Left lung (tissue), 10 donors: ENCODE measurements around the gene FSTL5. TPM values are rescaled to one million over a fixed set of nuclear protein-coding genes. Genes with fewer than 3 reads are reported as not detected.

Experiments used
- ATAC-seq: fragments of 200-7000 bp; cut with Tn5 transposase; one replicate; pipeline ENCODE4 v1.9.1; 2020; ENCODE audit warnings: moderate library complexity
- DNase-seq, 4 donors: peaks; one replicate each; pipeline ENCODE4 v3.0.0-alpha.2; 2013 to 2020
- H3K27ac ChIP-seq, 2 donors: fragments of 200-600 bp; sonication (generic) in 1 of 2; one replicate each; pipeline versions ENCODE4 v1.5.0 to v1.8.0; 2020 to 2021
- H3K27me3 ChIP-seq, 2 donors: fragments of 200-600 bp; sonication (generic) in 1 of 2; one replicate each; pipeline versions ENCODE4 v1.5.0 to v1.8.0; 2020 to 2021
- H3K36me3 ChIP-seq, 2 donors: fragments of 200-600 bp; sonication (generic) in 1 of 2; one replicate each; pipeline versions ENCODE4 v1.5.0 to v1.8.0; 2020 to 2021
- H3K4me1 ChIP-seq, 2 donors: fragments of 200-600 bp; one replicate each; pipeline ENCODE4 v1.8.0; 2021
- H3K4me3 ChIP-seq, 2 donors: fragments of 200-600 bp; sonication (generic) in 1 of 2; one replicate each; pipeline versions ENCODE4 v1.5.0 to v1.8.0; 2020 to 2021; ENCODE audit warnings: mild to moderate bottlenecking in 1 of 2
- H3K9me3 ChIP-seq, 2 donors: fragments of 200-600 bp; sonication (generic) in 1 of 2; one replicate each; pipeline versions ENCODE4 v1.5.0 to v1.8.0; 2020 to 2021
- CTCF ChIP-seq, 2 donors: fragments of 200-600 bp; sonication (generic) in 1 of 2; IDR thresholded peaks; one replicate each; pipeline versions ENCODE4 v1.5.0 to v1.8.0; 2021; ENCODE audit warnings: antibody characterized with exemption in 2 of 2
- intact Hi-C, 2 donors: fragments of 100-400 bp; cut with DNase I; formaldehyde crosslinking; loops; one replicate each; pipeline versions ENCODE4 v1.11.2 to v1.14.2; 2022
- polyA plus RNA-seq, 6 donors: library from polyadenylated mRNA; unstranded; fragments of 120-200 nt; gene quantifications; one replicate each; pipeline ENCODE4 v1.2.1, GENCODE V29; 2013; ENCODE audit not compliant: insufficient read length in 6 of 6
- total RNA-seq, 2 donors: library from RNA; stranded (reverse); fragmentation: NEBNext Ultra II Directional; extraction: Animal tissue kit (Norgen Biotek cat#: 25700); gene quantifications; one replicate each; pipeline ENCODE4 v1.2.1, GENCODE V29; 2021
- donor health status: DM: no; HTN: yes; CAD: no.
- donor health status: DM: no; HTN: no; CAD: no.

FSTL5 gene
- total and polyA plus RNA-seq, 8 donors = 0.14 to 0.60 (median 0.31) TPM; not detected in 2

DNA sequence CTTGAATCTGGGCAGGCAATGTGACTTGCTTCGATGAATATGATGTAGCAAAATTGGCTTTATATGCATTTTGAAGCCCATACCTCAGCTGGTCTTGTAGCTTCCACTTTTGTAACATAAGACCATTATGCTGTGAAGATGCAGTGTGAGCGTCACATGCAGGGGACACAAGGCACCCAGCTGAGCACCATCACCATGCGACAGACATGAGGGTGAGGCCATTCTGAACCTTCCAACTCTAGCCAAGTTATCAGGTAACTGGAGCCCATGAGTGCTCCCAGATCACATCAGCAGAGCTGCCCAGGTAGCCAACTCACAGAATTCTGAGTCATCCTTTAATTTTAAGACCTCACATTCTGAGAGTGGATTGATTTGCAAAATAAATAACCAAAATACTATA lies 705.9 kb downstream of the FSTL5 start:
- no peak for DNase-seq
- ATAC-seq = no peak
- Histone ChIP-seq H3K4me3 (no peak overlapping the region), H3K27me3 (no peaks in the 10 kb centered on the region), H3K27ac (no peak overlapping the region), H3K9me3 (no peaks in the 10 kb centered on the region), H3K36me3 (no peaks in the 10 kb centered on the region), H3K4me1 (no peaks in the 10 kb centered on the region)
- intact Hi-C loops = no loop called here
- no peak for TF ChIP-seq CTCF (IDR thresholded peaks at IDR 0.05)

DNA sequence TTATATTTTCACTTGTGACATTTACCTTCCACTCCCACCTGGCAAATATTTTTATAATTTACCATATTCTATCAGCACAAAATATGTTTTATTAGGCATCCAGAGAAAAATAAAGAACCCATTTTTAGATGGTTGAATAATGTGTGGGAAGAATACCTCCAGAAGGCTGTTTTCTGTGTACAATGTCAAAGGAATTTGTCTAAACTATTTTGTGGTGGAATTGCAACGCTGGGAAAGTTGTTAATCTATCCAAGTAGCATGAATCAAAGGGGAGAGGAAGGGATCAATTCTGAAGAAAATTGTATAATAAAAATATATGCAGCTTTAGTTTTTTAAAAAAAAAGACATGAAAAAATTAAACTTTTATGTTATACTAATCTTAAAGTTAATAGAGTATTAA lies 706.5 kb downstream of the FSTL5 start:
- Histone ChIP-seq H3K4me1 (no peaks in the 10 kb centered on the region), H3K9me3 (no peaks in the 10 kb centered on the region), H3K27me3 (no peaks in the 10 kb centered on the region), H3K36me3 (no peaks in the 10 kb centered on the region), H3K27ac (no peak overlapping the region), H3K4me3 (no peak overlapping the region)
- no peak for TF ChIP-seq CTCF (IDR thresholded peaks at IDR 0.05)
- DNase-seq (no peak), ATAC-seq (no peak)
- intact Hi-C loops = no loop called here

DNA sequence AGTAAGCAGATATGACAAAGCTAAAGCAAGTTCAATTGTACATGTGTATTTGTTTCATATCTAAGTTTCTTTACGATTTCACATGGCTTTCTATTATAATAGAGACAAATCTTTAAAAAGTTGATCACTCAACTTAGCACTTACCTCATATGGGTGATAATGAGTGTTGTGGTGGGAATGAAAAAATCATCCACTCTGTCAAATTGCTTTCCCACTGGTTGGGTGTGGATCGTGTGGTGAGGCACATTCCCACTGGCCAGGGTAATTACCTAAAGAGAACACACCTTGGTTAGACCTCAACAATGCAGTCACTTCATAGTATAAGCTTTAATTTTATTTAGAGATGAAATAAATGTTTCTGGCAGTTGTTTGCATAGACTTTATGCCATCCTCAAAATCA lies 708.9 kb downstream of the FSTL5 start:
- Histone ChIP-seq H3K4me3 (no peak overlapping the region), H3K36me3 (no peaks in the 10 kb centered on the region), H3K4me1 (no peaks in the 10 kb centered on the region), H3K9me3 (no peaks in the 10 kb centered on the region), H3K27ac (no peak overlapping the region), H3K27me3 (no peaks in the 10 kb centered on the region)
- TF ChIP-seq CTCF (IDR thresholded peaks at IDR 0.05) = no peak
- intact Hi-C loops = no loop called here
- DNase-seq = no peak
- ATAC-seq = no peak

- Histone ChIP-seq H3K4me3 (no peak overlapping the region), H3K27ac (no peak overlapping the region), H3K9me3 (no peaks in the 10 kb centered on the region), H3K36me3 (no peaks in the 10 kb centered on the region), H3K27me3 (no peaks in the 10 kb centered on the region), H3K4me1 (no peaks in the 10 kb centered on the region)
- TF ChIP-seq CTCF (IDR thresholded peaks at IDR 0.05) = no peak
- intact Hi-C loops = no loop called here
- no peak for ATAC-seq
- DNase-seq = no peak
Observed at GRCh38 chr4:161448550-161449180, 715.1 kb downstream of the FSTL5 start.

DNA sequence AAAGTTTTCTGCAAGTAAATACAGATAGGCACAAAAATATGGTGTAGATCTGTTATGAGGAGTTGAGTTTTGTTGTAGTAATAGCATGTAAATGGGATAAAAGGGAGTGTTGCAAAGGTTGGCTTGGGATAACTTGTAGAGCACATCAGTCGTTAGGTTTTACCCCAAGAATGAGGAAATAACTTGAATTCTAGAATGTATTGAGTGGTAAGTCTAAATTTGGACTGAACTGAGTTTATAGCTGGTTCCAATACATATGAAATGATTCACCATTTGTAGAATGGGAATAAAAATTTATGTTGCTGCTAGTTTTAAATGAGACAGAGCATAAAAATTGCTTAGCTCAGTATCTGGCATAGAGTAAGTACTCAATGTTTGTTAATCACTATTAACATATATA lies 719.2 kb downstream of the FSTL5 start:
- no peak overlapping the region for H3K27ac ChIP-seq
- no peak for DNase-seq
- H3K36me3 ChIP-seq = no peaks in the 10 kb centered on the region
- no peak for TF ChIP-seq CTCF (IDR thresholded peaks at IDR 0.05)
- no peak for ATAC-seq
- intact Hi-C loops = no loop called here
- H3K4me3 ChIP-seq = no peak overlapping the region
- no peaks in the 10 kb centered on the region for H3K27me3 ChIP-seq
- no peaks in the 10 kb centered on the region for H3K9me3 ChIP-seq
- no peaks in the 10 kb centered on the region for H3K4me1 ChIP-seq
